ENCODE measurements around the gene GATA6. TPM values are rescaled to one million over a fixed set of nuclear protein-coding genes. Genes with fewer than 3 reads are reported as not detected.

Gene GATA6
- total and polyA plus RNA-seq, 2 experiments from 2014 or later, result 0.08 TPM; not detected in 1

GRCh38 chr18:22226801-22227200 is 57.4 kb downstream of the GATA6 start (continued):
- no peak for TF ChIP-seq ZNF462 (CRISPR knock-in tag; IDR thresholded peaks at IDR 0.05)

GRCh38 chr18:22228976-22229375 is 59.6 kb downstream of the GATA6 start:
- no peak overlapping the region for H3K27ac ChIP-seq (ENCODE audit: low read depth)
- no peaks in the 10 kb centered on the region for H3K27me3 Mint-ChIP-seq (ENCODE audit: insufficient read depth, low read depth, poor library complexity)
- H3K79me2 ChIP-seq (replicated peaks; ENCODE audit: insufficient read depth), result no peaks in the 10 kb centered on the region
- H3K9me2 ChIP-seq (ENCODE audit: insufficient read depth), result no peaks in the 10 kb centered on the region
- H3K9me3 Mint-ChIP-seq, result no peaks in the 10 kb centered on the region; the same call in 2 of the 3 replicates
- H3K4me1 ChIP-seq (ENCODE audit: insufficient read depth), result no peaks in the 10 kb centered on the region; the same call in 1 of the 2 replicates
- H4K20me1 ChIP-seq (replicated peaks; ENCODE audit: insufficient read depth), result no peaks in the 10 kb centered on the region
- no peak overlapping the region for H3K4me3 Mint-ChIP-seq
- no peak overlapping the region for H3K4me3 ChIP-seq
- no peaks in the 10 kb centered on the region for H3K27me3 ChIP-seq (ENCODE audit: insufficient read depth)
- ATAC-seq, result no peak
- H3F3A ChIP-seq (replicated peaks; ENCODE audit: low read depth), result no peaks in the 10 kb centered on the region
- DNase-seq (ENCODE audit: low spot score), result no peak
- peaks cover 2% of the 10 kb centered on the region; the same call in 1 of the 3 replicates for H3K4me1 Mint-ChIP-seq
- no peak overlapping the region for H3K27ac Mint-ChIP-seq
- no peaks in the 10 kb centered on the region for H3K36me3 ChIP-seq (ENCODE audit: insufficient read depth)
- H3K4me2 ChIP-seq, result no peak overlapping the region
- no peak overlapping the region for H2AFZ ChIP-seq
- H3K36me3 Mint-ChIP-seq (ENCODE audit: low read depth), result no peaks in the 10 kb centered on the region
- TF ChIP-seq ZNF462 (CRISPR knock-in tag; IDR thresholded peaks at IDR 0.05), result no peak
- no peak for TF ChIP-seq CTCF (conservative IDR thresholded peaks at IDR 0.05; ENCODE audit: low read depth in 2 of 2)
- no peak for TF ChIP-seq STAT1 (IDR thresholded peaks at IDR 0.05; ENCODE audit: unreplicated experiment)
- no peak for TF ChIP-seq EZH2phosphoT487 (IDR thresholded peaks at IDR 0.05; ENCODE audit: unreplicated experiment)
- no peak for TF ChIP-seq NANOG (IDR thresholded peaks at IDR 0.05; ENCODE audit: borderline replicate concordance)
- TF ChIP-seq ETS1 (IDR thresholded peaks at IDR 0.05), result no peak
- TF ChIP-seq POLR2AphosphoS5 (IDR thresholded peaks at IDR 0.05; ENCODE audit: low read depth), result no peak
